ENCODE data around the gene MARCHF2.
"Not testable (repeated sequence)": the region's sequence is repeated elsewhere in the genome, so short reads cannot be mapped to it uniquely, and the experiment has no call there.

The MARCHF2 gene

GRCh38 chr19:8377598-8377997 is 35.5 kb upstream of the MARCHF2 start:
- no peak overlapping the region for H3K4me3 ChIP-seq (ENCODE audit: low read depth, low read length, poor library complexity, severe bottlenecking)
- no peak overlapping the region for H3K27ac ChIP-seq (ENCODE audit: low read depth, low read length, poor library complexity, severe bottlenecking)
- H3K27me3 ChIP-seq (ENCODE audit: insufficient read depth, low read length), result no peaks in the 10 kb centered on the region
- no peaks in the 10 kb centered on the region for H3K9me3 ChIP-seq (ENCODE audit: low read length)
- H3K36me3 ChIP-seq (ENCODE audit: insufficient read depth, low read length), result no peaks in the 10 kb centered on the region; the same call in 1 of the 2 replicates
- no peak overlapping the region for H2AFZ ChIP-seq (ENCODE audit: low read length)
- H3F3A ChIP-seq (ENCODE audit: insufficient read depth, low read length), result no peaks in the 10 kb centered on the region
- no peaks in the 10 kb centered on the region for H3K79me2 ChIP-seq (ENCODE audit: insufficient read depth, low read length)
- H4K20me1 ChIP-seq (ENCODE audit: insufficient read depth, low read length), result no peaks in the 10 kb centered on the region
- TF ChIP-seq EZH2 (IDR thresholded peaks at IDR 0.05; ENCODE audit: borderline replicate concordance, low read length) (no peak), CTCF (IDR thresholded peaks at IDR 0.05; ENCODE audit: low read length) (no peak)
- no peaks in the 10 kb centered on the region for H3K9me2 ChIP-seq (ENCODE audit: low read depth, low read length)
- no peaks in the 10 kb centered on the region for H3K4me1 ChIP-seq (ENCODE audit: insufficient read depth, low read length, severe bottlenecking)
- H3K9ac ChIP-seq (ENCODE audit: low read length), result no peak overlapping the region
- no peak overlapping the region for H3K4me2 ChIP-seq (ENCODE audit: low read length)

- H3K27me3 ChIP-seq (ENCODE audit: insufficient read depth, low read length); H3F3A ChIP-seq (ENCODE audit: insufficient read depth, low read length); H2AFZ ChIP-seq (ENCODE audit: low read length); H3K36me3 ChIP-seq (ENCODE audit: insufficient read depth, low read length); H3K79me2 ChIP-seq (ENCODE audit: insufficient read depth, low read length); H3K9ac ChIP-seq (ENCODE audit: low read length); H3K4me1 ChIP-seq (ENCODE audit: insufficient read depth, low read length, severe bottlenecking); H3K27ac ChIP-seq (ENCODE audit: low read depth, low read length, poor library complexity, severe bottlenecking); H3K9me3 ChIP-seq (ENCODE audit: low read length); H3K4me3 ChIP-seq (ENCODE audit: low read depth, low read length, poor library complexity, severe bottlenecking); H4K20me1 ChIP-seq (ENCODE audit: insufficient read depth, low read length); H3K9me2 ChIP-seq (ENCODE audit: low read depth, low read length); H3K4me2 ChIP-seq (ENCODE audit: low read length): not testable (repeated sequence)
These were observed 33.8 kb upstream of the MARCHF2 start for GRCh38 chr19:8379156-8379891.

- H3K9ac ChIP-seq (ENCODE audit: low read length); H3K4me1 ChIP-seq (ENCODE audit: insufficient read depth, low read length, severe bottlenecking); H3K4me3 ChIP-seq (ENCODE audit: low read depth, low read length, poor library complexity, severe bottlenecking); H4K20me1 ChIP-seq (ENCODE audit: insufficient read depth, low read length); H3K9me3 ChIP-seq (ENCODE audit: low read length); H3K27me3 ChIP-seq (ENCODE audit: insufficient read depth, low read length); H3F3A ChIP-seq (ENCODE audit: insufficient read depth, low read length); H3K9me2 ChIP-seq (ENCODE audit: low read depth, low read length); H3K36me3 ChIP-seq (ENCODE audit: insufficient read depth, low read length); H3K4me2 ChIP-seq (ENCODE audit: low read length); H2AFZ ChIP-seq (ENCODE audit: low read length); H3K79me2 ChIP-seq (ENCODE audit: insufficient read depth, low read length); H3K27ac ChIP-seq (ENCODE audit: low read depth, low read length, poor library complexity, severe bottlenecking): not testable (repeated sequence)
These were observed 28.5 kb upstream of the MARCHF2 start for GRCh38 chr19:8384569-8384968.

DNA sequence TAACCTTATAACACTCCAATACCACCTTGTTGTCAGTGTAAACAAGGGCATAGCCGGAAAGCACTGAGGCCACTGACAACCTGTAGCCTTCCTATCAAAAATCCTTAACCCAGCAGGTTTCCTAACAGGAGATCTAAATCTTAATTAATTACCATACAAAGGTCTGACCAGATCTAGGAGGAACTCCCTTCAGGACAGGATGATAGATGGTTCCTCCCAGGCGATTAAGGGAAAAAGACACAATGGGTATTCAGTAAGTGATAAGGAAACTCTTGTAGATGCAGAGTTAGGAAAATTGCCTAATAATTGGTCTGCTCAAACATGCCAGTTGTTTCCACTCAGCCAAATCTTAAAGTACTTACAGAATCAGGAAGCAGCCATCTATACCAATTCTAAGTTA is 28.0 kb upstream of the MARCHF2 start:
- not testable (repeated sequence) for H3K4me2 ChIP-seq (ENCODE audit: low read length); H3K4me1 ChIP-seq (ENCODE audit: insufficient read depth, low read length, severe bottlenecking); H3F3A ChIP-seq (ENCODE audit: insufficient read depth, low read length); H3K36me3 ChIP-seq (ENCODE audit: insufficient read depth, low read length); H3K79me2 ChIP-seq (ENCODE audit: insufficient read depth, low read length); H3K9ac ChIP-seq (ENCODE audit: low read length); H2AFZ ChIP-seq (ENCODE audit: low read length); H3K27me3 ChIP-seq (ENCODE audit: insufficient read depth, low read length); H4K20me1 ChIP-seq (ENCODE audit: insufficient read depth, low read length); H3K9me2 ChIP-seq (ENCODE audit: low read depth, low read length); H3K4me3 ChIP-seq (ENCODE audit: low read depth, low read length, poor library complexity, severe bottlenecking); H3K9me3 ChIP-seq (ENCODE audit: low read length); H3K27ac ChIP-seq (ENCODE audit: low read depth, low read length, poor library complexity, severe bottlenecking)

GRCh38 chr19:8385566-8385965 is 27.5 kb upstream of the MARCHF2 start:
- H3F3A ChIP-seq (ENCODE audit: insufficient read depth, low read length); H3K4me1 ChIP-seq (ENCODE audit: insufficient read depth, low read length, severe bottlenecking); H2AFZ ChIP-seq (ENCODE audit: low read length); H3K79me2 ChIP-seq (ENCODE audit: insufficient read depth, low read length); H4K20me1 ChIP-seq (ENCODE audit: insufficient read depth, low read length); H3K4me2 ChIP-seq (ENCODE audit: low read length); H3K27me3 ChIP-seq (ENCODE audit: insufficient read depth, low read length); H3K4me3 ChIP-seq (ENCODE audit: low read depth, low read length, poor library complexity, severe bottlenecking); H3K9me3 ChIP-seq (ENCODE audit: low read length); H3K27ac ChIP-seq (ENCODE audit: low read depth, low read length, poor library complexity, severe bottlenecking); H3K36me3 ChIP-seq (ENCODE audit: insufficient read depth, low read length); H3K9ac ChIP-seq (ENCODE audit: low read length); H3K9me2 ChIP-seq (ENCODE audit: low read depth, low read length): not testable (repeated sequence)

GRCh38 chr19:8386419-8386818 is 26.7 kb upstream of the MARCHF2 start:
- not testable (repeated sequence) for H3K9me2 ChIP-seq (ENCODE audit: low read depth, low read length); H3K36me3 ChIP-seq (ENCODE audit: insufficient read depth, low read length); H3K9ac ChIP-seq (ENCODE audit: low read length); H3K27me3 ChIP-seq (ENCODE audit: insufficient read depth, low read length); H3F3A ChIP-seq (ENCODE audit: insufficient read depth, low read length); H3K27ac ChIP-seq (ENCODE audit: low read depth, low read length, poor library complexity, severe bottlenecking); H3K4me2 ChIP-seq (ENCODE audit: low read length); H3K9me3 ChIP-seq (ENCODE audit: low read length); H2AFZ ChIP-seq (ENCODE audit: low read length); H4K20me1 ChIP-seq (ENCODE audit: insufficient read depth, low read length); H3K79me2 ChIP-seq (ENCODE audit: insufficient read depth, low read length); H3K4me3 ChIP-seq (ENCODE audit: low read depth, low read length, poor library complexity, severe bottlenecking)
- H3K4me1 ChIP-seq (ENCODE audit: insufficient read depth, low read length, severe bottlenecking), result peaks cover 16% of the 10 kb centered on the region
